CD14-positive monocyte (primary cell): ENCODE measurements around the gene ABHD10. TPM values are rescaled to one million over a fixed set of nuclear protein-coding genes. Genes with fewer than 3 reads are reported as not detected.

ENCODE experiments used
- DNase-seq, 3 donors: peaks; one replicate each; pipeline ENCODE4 v3.0.0-alpha.2; 2011 to 2022
- H2AFZ ChIP-seq: 2 replicates; pipeline ENCODE4 v1.6.0; 2012; ENCODE audit warnings: mild to moderate bottlenecking, low read depth, low read length, inconsistent platforms; ENCODE audit not compliant: insufficient read depth, poor library complexity, severe bottlenecking
- H3K27ac ChIP-seq, 2 donors: 1 replicate in 1 of 2; 2 replicates in 1 of 2; pipeline ENCODE4 v1.5.1; 2012 to 2013; ENCODE audit warnings: low read length in 2 of 2, control low read depth in 1 of 2, inconsistent platforms in 1 of 2, low read depth in 1 of 2, mild to moderate bottlenecking in 1 of 2
- H3K27me3 ChIP-seq, 2 donors: one replicate each; pipeline versions ENCODE4 v1.6.0 to v1.6.1; 2011 to 2013; ENCODE audit warnings: low read length in 2 of 2; ENCODE audit not compliant: control insufficient read depth in 2 of 2, insufficient read depth in 2 of 2
- H3K36me3 ChIP-seq, 2 donors: replicated peaks in 1 of 2; 1 replicate in 1 of 2; 2 replicates in 1 of 2; pipeline versions ENCODE4 v1.5.1 to v1.6.1; 2012 to 2013; ENCODE audit warnings: low read length in 2 of 2, control low read depth in 1 of 2, inconsistent platforms in 1 of 2, mild to moderate bottlenecking in 1 of 2; ENCODE audit not compliant: insufficient read depth in 2 of 2, control insufficient read depth in 1 of 2
- H3K4me1 ChIP-seq, 2 donors: 1 replicate in 1 of 2; 2 replicates in 1 of 2; pipeline versions ENCODE4 v1.5.1 to v1.6.1; 2012 to 2013; ENCODE audit warnings: low read length in 2 of 2, control low read depth in 1 of 2, inconsistent platforms in 1 of 2, mild to moderate bottlenecking in 1 of 2, moderate library complexity in 1 of 2; ENCODE audit not compliant: insufficient read depth in 2 of 2, control insufficient read depth in 1 of 2
- H3K4me2 ChIP-seq: replicated peaks from 2 replicates; pipeline ENCODE3; 2012; ENCODE audit warnings: low read length, moderate library complexity, mild to moderate bottlenecking; ENCODE audit not compliant: poor library complexity, severe bottlenecking; ENCODE audit errors: extremely low read depth
- H3K4me3 ChIP-seq, 3 experiments: fragments of 200-600 bp in 1 of 3; sonication (generic) in 1 of 3; replicated peaks in 1 of 3; 1 replicate in 2 of 3; 2 replicates in 1 of 3; pipeline ENCODE4 v1.5.1; 2011 to 2013; ENCODE audit warnings: low read length in 3 of 3, mild to moderate bottlenecking in 3 of 3, control low read depth in 2 of 3, low read depth in 2 of 3, inconsistent platforms in 1 of 3, moderate library complexity in 1 of 3
- H3K79me2 ChIP-seq: 2 replicates; pipeline ENCODE4 v1.6.0; 2012; ENCODE audit warnings: mild to moderate bottlenecking, control low read depth, inconsistent platforms, low read length, moderate library complexity; ENCODE audit not compliant: insufficient read depth
- H3K9ac ChIP-seq: 2 replicates; pipeline ENCODE4 v1.6.0; 2017; ENCODE audit warnings: low read length, mild to moderate bottlenecking; ENCODE audit not compliant: insufficient read depth, poor library complexity, severe bottlenecking
- H3K9me3 ChIP-seq, 2 donors: replicated peaks in 1 of 2; 1 replicate in 1 of 2; 2 replicates in 1 of 2; pipeline versions ENCODE4 v1.5.1 to v1.6.1; 2012 to 2013; ENCODE audit warnings: low read length in 2 of 2, control low read depth in 1 of 2; ENCODE audit not compliant: control insufficient read depth in 1 of 2, insufficient read depth in 1 of 2
- H4K20me1 ChIP-seq: 2 replicates; pipeline ENCODE4 v1.6.0; 2012; ENCODE audit warnings: mild to moderate bottlenecking, low read length, control low read depth, moderate library complexity; ENCODE audit not compliant: insufficient read depth
- H3K27ac Mint-ChIP-seq, 7 donors: one replicate each; pipeline ENCODE4 v1.8.0; 2020; ENCODE audit warnings: mild to moderate bottlenecking in 7 of 7, mixed read lengths in 7 of 7, moderate library complexity in 6 of 7, inconsistent platforms in 2 of 7
- H3K27me3 Mint-ChIP-seq, 3 donors: one replicate each; pipeline ENCODE4 v1.8.0; 2021 to 2022; ENCODE audit warnings: low read depth in 3 of 3, mild to moderate bottlenecking in 3 of 3, mixed read lengths in 3 of 3, moderate library complexity in 3 of 3, inconsistent platforms in 1 of 3
- H3K36me3 Mint-ChIP-seq, 2 donors: one replicate each; pipeline ENCODE4 v1.8.0; 2020; ENCODE audit warnings: mixed read lengths in 2 of 2, inconsistent platforms in 1 of 2, mild to moderate bottlenecking in 1 of 2
- H3K4me1 Mint-ChIP-seq: one replicate; pipeline ENCODE4 v1.8.0; 2020; ENCODE audit warnings: mild to moderate bottlenecking, mixed read lengths
- H3K4me3 Mint-ChIP-seq, 2 donors: one replicate each; pipeline ENCODE4 v1.8.0; 2020; ENCODE audit warnings: mild to moderate bottlenecking in 2 of 2, mixed read lengths in 2 of 2, moderate library complexity in 1 of 2
- H3K9me3 Mint-ChIP-seq, 7 donors: one replicate each; pipeline ENCODE4 v1.8.0; 2020 to 2022; ENCODE audit warnings: mixed read lengths in 7 of 7, mild to moderate bottlenecking in 6 of 7, moderate library complexity in 6 of 7, inconsistent platforms in 2 of 7
- CTCF ChIP-seq: fragments of 200-600 bp; IDR thresholded peaks from one replicate; pipeline ENCODE4 v1.8.0; 2022; ENCODE audit warnings: antibody characterized with exemption, mild to moderate bottlenecking
- WGBS: methylation state at CpG from one replicate; pipeline ENCODE4 v1.1.5; 2013; ENCODE audit warnings: missing lambda C conversion rate; ENCODE audit not compliant: insufficient coverage; 5-methylcytosine and 5-hydroxymethylcytosine counted together
- intact Hi-C, 2 donors: fragments of 100-400 bp; cut with micrococcal nuclease; formaldehyde crosslinking; loops; one replicate each; pipeline versions ENCODE4 v1.15.0 to v1.15.1; 2023
- polyA plus RNA-seq, 3 donors: library from polyadenylated mRNA; depleted of rRNA in 1 of 3; unstranded in 2 of 3; stranded (reverse) in 1 of 3; fragments of 300-500 nt in 2 of 3; fragments of >200 nt in 1 of 3; fragmentation: Illumina TruSeq in 2 of 3; gene quantifications; 1 replicate in 2 of 3; 2 replicates in 1 of 3; pipeline ENCODE4 v1.2.3, GENCODE V29; 2012 to 2021

Gene ABHD10
- polyA plus RNA-seq, 3 donors = 15.2 to 22.3 (median 17.0) TPM

GRCh38 chr3:111971533-111972130 is 7.2 kb upstream of the ABHD10 start:
- TF ChIP-seq CTCF = no peak
- intact Hi-C loops = no loop called here
- DNase-seq = no peak
- H3K9me3 Mint-ChIP-seq = no peaks in the 10 kb centered on the region
- H3K27ac Mint-ChIP-seq = no peak overlapping the region
- no peak overlapping the region for H3K4me2 ChIP-seq
- no peaks in the 10 kb centered on the region for H3K36me3 Mint-ChIP-seq
- H3K27ac ChIP-seq = no peak overlapping the region
- H3K27me3 ChIP-seq = no peaks in the 10 kb centered on the region
- no peaks in the 10 kb centered on the region for H3K9me3 ChIP-seq
- no peaks in the 10 kb centered on the region for H3K79me2 ChIP-seq
- peaks cover 0 to 2% (median 1%) of the 10 kb centered on the region in 3 donors for H3K27me3 Mint-ChIP-seq
- H3K4me3 Mint-ChIP-seq = no peak overlapping the region
- H2AFZ ChIP-seq = no peak overlapping the region
- no peaks in the 10 kb centered on the region for H3K36me3 ChIP-seq
- H3K4me3 ChIP-seq = no peak overlapping the region
- H4K20me1 ChIP-seq = no peaks in the 10 kb centered on the region
- WGBS = 93% methylated on average over 5 of the region's 11 CpGs
- peaks cover 3 to 7% of the 10 kb centered on the region in 2 donors for H3K4me1 ChIP-seq
- peaks cover 8% of the 10 kb centered on the region for H3K4me1 Mint-ChIP-seq
- no peak overlapping the region for H3K9ac ChIP-seq

GRCh38 chr3:111972891-111973290 is 5.9 kb upstream of the ABHD10 start:
- no peak for DNase-seq
- Histone ChIP-seq H3K4me1 (no peaks in the 10 kb centered on the region), H3K9ac (no peak overlapping the region), H3K27me3 (no peaks in the 10 kb centered on the region), H2AFZ (no peak overlapping the region), H3K27ac (no peak overlapping the region), H3K36me3 (no peaks in the 10 kb centered on the region), H3K4me3 (no peak overlapping the region), H3K9me3 (no peaks in the 10 kb centered on the region), H4K20me1 (no peaks in the 10 kb centered on the region), H3K4me2 (no peak overlapping the region), H3K79me2 (no peaks in the 10 kb centered on the region)
- Mint-ChIP-seq H3K9me3 (no peaks in the 10 kb centered on the region), H3K27me3 (peaks cover 0 to 4% (median 1%) of the 10 kb centered on the region in 3 donors), H3K4me1 (no peaks in the 10 kb centered on the region), H3K36me3 (no peaks in the 10 kb centered on the region), H3K27ac (no peak overlapping the region), H3K4me3 (no peak overlapping the region)
- intact Hi-C loops = no loop called here
- TF ChIP-seq CTCF = no peak
- no CpG with 5 or more reads among the region's 3 CpGs for WGBS
